ENCODE measurements around the gene VAT1.
"Not testable (repeated sequence)": the region's sequence is repeated elsewhere in the genome, so short reads cannot be mapped to it uniquely, and the experiment has no call there.

Gene VAT1

GRCh38 chr17:43003542-43004172, 18.5 kb downstream of the VAT1 start:
- DNase-seq = no peak

- DNase-seq = not testable (repeated sequence)
These were observed 21.3 kb downstream of the VAT1 start for GRCh38 chr17:43000894-43001293.

DNA sequence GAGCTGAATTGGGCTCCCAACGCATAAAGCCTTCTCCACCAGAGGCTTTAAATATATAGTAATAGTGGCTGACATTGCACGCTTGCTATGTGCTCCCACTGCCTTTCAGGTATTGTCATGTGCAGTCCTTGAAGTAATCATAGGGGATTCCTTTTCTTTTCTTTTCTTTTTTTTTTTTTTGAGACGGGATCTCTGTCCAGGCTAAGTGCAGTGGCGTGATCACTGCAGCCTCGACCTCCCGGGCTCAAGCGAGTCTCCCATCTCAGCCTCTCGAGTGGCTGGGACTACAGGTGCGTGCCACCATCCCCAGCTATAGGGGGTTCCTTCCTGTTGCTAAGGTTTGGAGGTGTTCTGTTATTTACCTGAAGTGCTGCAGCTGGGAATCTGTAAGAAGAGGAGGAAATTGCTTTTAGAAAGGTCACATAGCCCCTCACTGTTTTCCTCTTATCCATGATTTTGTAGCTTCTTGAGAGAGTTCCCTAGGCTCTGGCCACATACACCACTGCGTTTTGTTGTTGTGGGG, 23.1 kb downstream of the VAT1 start:
- DNase-seq = no peak

- DNase-seq = peak; percentile 100
These were observed 23.9 kb downstream of the VAT1 start, which contains the start of gene RPL27 for GRCh38 chr17:42997984-42998938. RPL27 (plus strand) TSS chr17:42998419; CDS start chr17:42998751, 332 bp downstream.

DNA sequence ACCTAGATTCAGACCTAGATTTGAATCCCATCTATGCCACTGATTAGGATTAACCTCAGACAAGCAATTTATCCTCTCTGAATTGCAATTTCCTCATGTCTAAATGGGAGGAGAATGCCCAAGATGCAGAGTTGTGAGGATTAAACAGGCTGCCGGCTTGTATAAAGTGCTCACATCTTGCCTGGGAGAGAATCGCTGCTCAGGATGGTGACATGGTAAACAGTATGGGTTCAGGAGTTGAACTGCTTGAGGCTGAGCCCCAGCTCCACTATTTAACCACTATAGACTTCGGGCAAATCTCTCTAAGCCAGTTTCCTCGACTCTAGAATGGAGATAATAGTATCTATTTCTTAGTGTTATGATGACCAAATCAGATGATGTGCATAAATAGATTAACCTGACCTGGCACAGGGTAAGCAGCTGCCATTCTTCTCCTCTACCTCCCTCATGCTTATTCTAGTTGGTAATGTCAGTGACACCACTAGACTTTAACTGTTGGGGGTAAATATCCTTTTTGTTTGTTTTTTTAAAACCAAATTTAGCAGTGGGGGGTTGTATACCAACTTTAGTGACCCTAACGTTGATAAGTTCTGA, 24.7 kb downstream of the VAT1 start:
- DNase-seq = peak; percentile 48 to 66

DNA sequence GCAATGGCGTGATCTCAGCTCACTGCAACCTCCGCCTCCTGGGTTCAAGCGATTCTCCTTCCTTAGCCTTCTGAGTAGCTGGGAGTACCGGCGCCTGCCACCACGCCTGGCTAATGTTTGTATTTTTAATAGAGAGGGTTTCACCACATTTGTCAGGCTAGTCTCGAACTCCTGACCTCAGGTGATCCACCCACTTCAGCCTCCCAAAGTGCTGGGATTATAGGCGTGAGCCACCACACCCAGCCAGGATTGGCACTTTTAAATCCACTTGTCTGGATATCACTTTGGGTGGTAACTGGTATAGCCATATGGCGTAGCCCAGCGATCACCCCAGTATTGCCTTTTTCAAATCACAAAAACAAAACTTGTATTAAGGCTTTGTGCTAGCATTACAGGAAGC, 28.3 kb downstream of the VAT1 start:
- not testable (repeated sequence) for DNase-seq

GRCh38 chr17:42992872-42993271, 29.3 kb downstream of the VAT1 start:
- DNase-seq = no peak

DNA sequence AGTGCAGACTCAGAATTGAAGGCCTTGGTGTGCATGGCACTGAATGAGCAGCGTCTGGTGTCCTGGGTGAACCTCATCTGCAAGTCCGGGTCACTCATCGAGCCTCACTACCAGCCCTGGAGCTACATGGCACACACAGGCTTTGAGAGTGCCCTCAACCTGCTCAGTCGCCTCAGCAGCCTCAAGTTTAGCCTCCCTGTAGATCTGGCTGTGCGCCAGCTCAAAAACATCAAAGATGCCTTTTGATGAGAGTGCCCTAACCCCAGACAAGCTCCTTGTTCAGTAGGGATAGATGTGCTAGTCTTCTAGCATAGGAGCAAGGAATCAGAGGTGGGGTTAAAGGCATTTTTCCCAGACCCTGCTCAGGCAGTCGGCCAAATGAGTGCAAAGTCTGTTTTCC, 30.7 kb downstream of the VAT1 start:
- no peak for DNase-seq

- DNase-seq = no peak
These were observed 32.2 kb downstream of the VAT1 start for GRCh38 chr17:42989726-42990652.

GRCh38 chr17:42989141-42989540, 33.0 kb downstream of the VAT1 start:
- DNase-seq = no peak

DNA sequence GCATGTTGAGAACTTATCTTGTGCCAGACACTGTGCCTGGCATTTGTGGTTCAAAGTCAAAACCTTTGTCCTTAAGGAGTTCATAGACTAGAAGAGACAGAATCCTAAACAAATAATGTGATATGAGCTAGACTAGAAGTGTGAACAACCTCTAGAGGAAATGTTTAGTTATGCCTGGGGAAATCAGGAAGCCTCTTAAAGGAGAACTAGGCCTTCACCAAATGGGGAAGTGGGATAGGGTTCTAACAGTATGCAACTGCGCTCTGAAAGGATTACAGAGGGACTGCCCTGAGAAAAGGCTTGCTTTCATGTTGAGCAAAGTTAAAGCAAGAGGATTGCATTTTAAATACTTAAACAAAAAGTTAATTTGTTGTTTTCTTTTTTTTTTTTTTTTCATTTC, 37.0 kb downstream of the VAT1 start:
- DNase-seq = peak; percentile 98 to 99

DNA sequence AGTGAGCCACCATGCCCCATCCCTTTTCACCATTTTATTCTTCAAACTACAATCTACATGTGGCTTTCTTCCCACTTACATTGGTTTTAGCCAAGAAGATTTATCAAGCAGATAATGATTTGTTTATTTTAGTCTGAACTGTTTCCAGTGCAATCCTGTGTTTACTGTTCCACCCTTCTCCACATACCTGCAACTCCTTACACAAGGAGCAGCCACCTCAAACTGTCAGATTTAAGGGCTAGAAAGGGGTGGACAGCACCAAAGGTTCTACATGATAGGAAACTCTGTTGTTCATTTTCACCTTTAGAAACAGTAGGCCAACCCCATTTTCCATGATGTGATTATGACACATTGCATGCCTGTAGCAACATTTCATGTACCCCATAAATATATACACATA, 39.9 kb downstream of the VAT1 start:
- no peak for DNase-seq

DNA sequence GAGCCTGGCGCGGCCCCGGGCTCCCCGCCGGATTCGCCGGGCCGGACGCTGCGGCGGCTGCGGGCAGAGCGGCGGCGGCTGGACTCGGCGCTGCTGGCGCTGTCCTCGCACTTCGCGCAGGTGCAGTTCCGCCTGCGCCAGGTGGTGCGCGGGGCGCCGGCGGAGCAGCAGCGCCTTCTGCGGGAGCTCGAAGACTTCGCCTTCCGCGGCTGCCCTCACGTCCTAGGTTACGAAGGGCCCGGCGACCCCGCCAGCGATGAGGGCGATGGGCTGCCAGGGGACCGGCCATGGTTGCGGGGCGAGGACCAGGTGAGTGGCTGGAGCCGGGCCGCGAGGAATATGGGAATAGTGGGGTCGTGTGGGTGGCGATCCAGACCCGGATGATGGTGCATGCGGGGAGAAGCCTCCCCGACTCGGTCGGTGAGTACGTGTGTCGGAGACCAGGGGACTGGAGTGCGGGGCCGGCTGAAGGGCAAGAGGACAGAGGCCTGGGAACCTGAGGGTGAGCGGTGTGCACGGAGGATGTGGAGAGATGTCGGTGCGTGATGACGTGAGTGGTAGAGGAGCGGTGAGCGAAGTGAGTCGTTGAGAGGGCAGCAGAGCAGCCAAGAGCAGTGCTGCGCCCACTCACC, 41.3 kb downstream of the VAT1 start:
- peak; percentile 51 to 53 for DNase-seq

DNA sequence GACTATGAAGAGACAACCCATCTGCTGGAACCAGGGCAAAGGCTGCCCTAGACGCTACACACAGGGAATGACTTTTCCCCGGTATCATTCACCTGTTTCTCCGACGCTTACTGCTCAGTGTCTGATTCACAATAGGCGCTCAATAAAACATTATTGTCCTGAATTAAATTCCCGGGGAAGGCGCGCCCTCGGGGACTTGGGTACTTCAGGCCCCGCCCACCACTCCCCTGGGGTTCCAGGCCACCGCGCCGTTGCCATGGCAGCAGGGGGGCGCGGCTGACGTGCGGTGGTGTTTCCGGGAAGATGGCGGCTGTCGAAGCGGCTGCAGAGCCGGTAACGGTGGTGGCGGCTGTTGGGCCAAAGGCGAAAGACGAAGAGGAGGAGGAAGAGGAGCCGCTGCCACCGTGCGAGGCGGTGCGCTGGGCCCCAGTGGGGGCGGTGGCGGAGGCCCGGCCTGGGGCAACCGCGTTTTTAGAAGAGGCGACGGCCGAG, 41.9 kb downstream of the VAT1 start, which contains the start of gene RUNDC1:
Gene RUNDC1 (plus strand): TSS at position 292 of the 492 bp plus-strand sequence. CDS start 12 bp downstream, at position 304.
- DNase-seq = peak; percentile 81 to 83

DNA sequence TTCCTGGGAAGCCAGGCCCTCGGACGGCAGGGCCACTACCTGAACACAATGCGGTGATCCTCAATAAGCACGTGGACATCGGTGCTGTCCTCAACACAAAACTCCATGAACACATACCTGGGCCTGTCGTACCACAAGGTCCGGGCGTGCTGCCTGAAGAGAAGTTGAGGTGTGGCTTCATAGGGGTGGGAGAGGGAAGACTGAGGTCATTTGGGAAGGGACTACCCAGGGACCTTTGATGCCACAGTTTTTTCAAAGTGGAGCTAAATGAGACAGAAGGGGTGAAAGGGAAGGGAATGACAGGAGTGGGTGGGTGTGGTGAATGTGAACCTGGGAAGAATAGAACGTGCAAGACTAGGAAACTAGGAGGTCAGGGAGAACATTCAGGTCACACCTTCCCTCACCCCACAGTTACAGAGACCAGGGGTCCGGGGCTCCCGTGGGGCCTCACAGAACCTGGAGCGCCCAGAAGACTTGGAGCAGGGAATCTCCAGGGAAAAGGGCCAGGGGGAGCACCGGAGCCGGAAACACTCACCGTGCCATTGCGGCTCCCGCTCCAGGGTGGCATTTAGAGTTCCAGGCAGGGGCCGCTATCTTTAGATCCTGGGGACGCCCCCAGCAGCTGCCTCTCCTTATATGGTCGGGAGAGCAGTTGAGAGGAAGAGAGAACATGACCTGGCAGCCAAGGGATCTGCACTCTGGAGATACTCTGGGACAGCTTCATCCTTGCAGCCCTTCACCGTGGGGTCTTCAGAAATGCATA, 42.5 kb downstream of the VAT1 start, which contains the start of gene PTGES3L:
Gene PTGES3L (minus strand): TSS at position 570 of the 763 bp plus-strand sequence. CDS start 27 bp downstream, at position 543.
- DNase-seq = peak; percentile 40 to 58

GRCh38 chr17:42975701-42976100, 46.5 kb downstream of the VAT1 start:
- not testable (repeated sequence) for DNase-seq

DNA sequence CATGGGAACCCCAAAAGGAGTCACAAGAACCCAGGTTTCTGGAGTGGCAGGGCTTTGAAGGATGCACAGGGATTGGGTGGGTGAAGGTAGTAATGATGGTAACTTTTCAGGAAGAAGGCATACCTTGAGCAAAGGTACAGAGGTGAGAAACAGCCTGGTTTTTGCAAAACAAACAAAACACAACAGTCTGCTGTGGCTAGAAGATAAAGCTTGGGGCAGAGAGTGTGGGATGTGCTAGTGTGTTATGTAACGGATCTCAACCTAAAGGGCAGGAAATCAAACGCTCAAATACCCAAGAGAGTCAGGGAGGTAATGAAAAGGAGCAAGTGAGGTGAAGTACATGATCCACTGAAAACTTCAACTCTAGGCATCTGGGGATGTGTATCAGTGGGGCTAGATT, 46.9 kb downstream of the VAT1 start:
- no peak for DNase-seq

DNA sequence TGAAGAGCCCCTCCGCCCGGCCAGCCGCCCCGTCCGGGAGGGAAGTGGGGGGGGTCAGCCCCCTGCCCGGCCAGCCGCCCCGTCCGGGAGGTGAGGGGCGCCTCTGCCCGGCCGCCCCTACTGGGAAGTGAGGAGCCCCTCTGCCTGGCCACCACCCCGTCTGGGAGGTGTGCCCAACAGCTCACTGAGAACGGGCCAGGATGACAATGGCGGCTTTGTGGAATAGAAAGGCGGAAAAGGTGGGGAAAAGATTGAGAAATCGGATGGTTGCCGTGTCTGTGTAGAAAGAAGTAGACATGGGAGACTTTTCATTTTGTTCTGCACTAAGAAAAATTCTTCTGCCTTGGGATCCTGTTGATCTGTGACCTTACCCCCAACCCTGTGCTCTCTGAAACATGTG, 48.9 kb downstream of the VAT1 start:
- DNase-seq = not testable (repeated sequence)

- no peak for DNase-seq
These were observed 50.6 kb downstream of the VAT1 start for GRCh38 chr17:42971589-42971988.

- peak; percentile 31 to 48 for DNase-seq
These were observed 53.1 kb downstream of the VAT1 start for GRCh38 chr17:42969001-42969581.
